ENCODE measurements around the gene U2AF2.

- TF ChIP-seq GATA2 (IDR thresholded peaks at IDR 0.05; ENCODE audit: low read depth, low read length) (no peak), GATA3 (IDR thresholded peaks at IDR 0.05; ENCODE audit: low read depth, low read length) (no peak)
Observed at GRCh38 chr19:55643003-55643886, 11.6 kb upstream of the U2AF2 start, which contains the start of gene ZNF581.

Measured in SH-SY5Y (cell line).